GM23248 (cell line): ENCODE measurements around the gene SLC34A3.

Source experiments
- EZH2 ChIP-seq: fragments of 200-600 bp; sonication (generic); IDR thresholded peaks from 2 replicates; pipeline ENCODE4 v1.6.1; 2018; ENCODE audit warnings: antibody characterized with exemption, mild to moderate bottlenecking; ENCODE audit not compliant: insufficient read depth, poor library complexity, severe bottlenecking
- EZH2phosphoT487 ChIP-seq: fragments of 200-600 bp; sonication (generic); IDR thresholded peaks from 2 replicates; pipeline ENCODE4 v1.6.1; 2018; ENCODE audit warnings: antibody characterized with exemption, moderate library complexity, mild to moderate bottlenecking, low read depth; ENCODE audit not compliant: insufficient read depth

DNA sequence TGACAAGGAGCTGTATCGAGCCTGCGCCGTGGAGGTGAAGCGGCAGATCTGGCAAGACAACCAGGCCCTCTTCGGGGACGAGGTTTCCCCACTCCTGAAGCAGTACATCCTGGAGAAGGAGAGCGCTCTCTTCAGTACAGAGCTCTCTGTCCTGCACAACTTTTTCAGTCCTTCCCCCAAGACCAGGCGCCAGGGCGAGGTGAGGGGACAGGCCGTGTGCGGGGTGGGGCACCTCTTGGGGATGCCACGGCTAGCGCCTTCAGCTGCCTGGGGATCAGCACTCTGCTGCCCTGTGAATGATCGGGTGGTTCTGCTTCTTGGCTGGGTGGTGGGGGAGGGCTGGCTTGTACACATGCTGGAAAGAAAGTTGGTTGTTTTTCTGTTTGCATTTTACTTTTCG is 26.2 kb downstream of the SLC34A3 start:
- TF ChIP-seq EZH2phosphoT487, result no peak
- no peak for TF ChIP-seq EZH2
